GM12801 (cell line): Measurements from ENCODE around the gene PCP4.

Experiments used
- TF ChIP-seq, protein P1 (sequence below): IDR thresholded peaks from one replicate; pipeline ENCODE4 v1.5.1; 2011; ENCODE audit warnings: control low read depth; ENCODE audit not compliant: insufficient read length; ENCODE audit errors: extremely low read depth

Gene PCP4

DNA sequence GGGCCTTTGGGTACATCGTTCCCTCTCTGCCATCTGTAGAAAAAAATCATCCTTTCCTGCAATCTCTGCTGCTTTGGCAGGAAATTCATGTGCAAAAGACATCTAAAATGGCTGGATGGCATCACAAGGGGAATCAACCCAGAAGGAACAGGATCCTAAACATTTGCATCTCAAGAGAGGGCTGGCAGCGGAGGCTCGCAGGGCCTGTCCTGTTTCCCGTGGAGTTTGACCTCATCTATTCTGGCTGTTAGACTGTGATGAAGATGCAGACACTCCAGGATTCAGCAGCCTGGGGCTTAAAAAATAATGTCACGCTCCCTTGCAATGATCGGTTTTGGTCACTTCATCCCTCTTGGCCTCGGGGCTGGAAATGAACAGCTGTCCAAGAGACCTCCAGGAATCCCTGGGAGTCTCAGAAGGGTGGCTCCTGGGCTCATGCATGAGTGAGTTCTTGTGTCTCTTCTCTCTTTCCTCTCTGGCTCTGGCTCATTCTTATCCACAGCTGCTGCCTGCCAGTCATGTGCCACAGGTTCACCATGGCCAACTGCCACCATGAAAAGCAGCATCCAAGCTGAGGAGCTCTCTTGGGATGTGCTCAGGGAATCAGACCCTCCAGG lies 16.1 kb upstream of the PCP4 start:
- TF ChIP-seq, protein P1, sequence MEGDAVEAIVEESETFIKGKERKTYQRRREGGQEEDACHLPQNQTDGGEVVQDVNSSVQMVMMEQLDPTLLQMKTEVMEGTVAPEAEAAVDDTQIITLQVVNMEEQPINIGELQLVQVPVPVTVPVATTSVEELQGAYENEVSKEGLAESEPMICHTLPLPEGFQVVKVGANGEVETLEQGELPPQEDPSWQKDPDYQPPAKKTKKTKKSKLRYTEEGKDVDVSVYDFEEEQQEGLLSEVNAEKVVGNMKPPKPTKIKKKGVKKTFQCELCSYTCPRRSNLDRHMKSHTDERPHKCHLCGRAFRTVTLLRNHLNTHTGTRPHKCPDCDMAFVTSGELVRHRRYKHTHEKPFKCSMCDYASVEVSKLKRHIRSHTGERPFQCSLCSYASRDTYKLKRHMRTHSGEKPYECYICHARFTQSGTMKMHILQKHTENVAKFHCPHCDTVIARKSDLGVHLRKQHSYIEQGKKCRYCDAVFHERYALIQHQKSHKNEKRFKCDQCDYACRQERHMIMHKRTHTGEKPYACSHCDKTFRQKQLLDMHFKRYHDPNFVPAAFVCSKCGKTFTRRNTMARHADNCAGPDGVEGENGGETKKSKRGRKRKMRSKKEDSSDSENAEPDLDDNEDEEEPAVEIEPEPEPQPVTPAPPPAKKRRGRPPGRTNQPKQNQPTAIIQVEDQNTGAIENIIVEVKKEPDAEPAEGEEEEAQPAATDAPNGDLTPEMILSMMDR: no peak

DNA sequence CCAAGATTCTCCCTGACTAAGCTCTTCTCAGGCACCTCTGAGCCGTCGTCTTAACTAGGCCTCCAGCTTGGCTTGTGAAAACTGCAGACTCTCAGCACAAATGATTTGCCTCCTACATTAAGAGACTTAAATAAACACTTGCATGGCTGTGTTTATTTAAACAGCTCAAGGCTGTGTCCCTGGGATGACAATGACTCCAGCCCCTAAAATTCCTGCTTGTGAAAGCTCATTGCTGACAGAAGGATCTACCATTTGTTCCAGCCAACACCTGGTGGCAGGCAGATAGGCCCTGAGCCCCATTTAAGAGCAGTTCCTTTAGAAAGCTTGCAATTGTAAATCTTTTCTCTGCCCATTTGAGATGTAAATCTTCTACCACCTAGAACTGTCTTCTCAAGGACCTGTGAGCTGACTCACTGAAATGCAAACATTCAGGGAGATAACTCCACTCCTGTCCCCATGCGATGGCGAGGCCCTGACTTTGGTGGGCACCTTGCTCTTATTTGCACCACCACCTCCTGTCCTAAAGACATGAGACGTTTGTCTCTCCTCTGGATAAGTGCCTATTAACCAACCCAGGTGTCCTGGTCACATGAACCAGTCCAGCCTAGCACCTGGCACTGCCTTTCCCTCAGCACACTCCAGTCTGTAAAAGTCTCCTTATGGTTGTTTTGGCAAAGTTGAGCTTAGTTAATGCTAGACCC lies 15.1 kb upstream of the PCP4 start:
- TF ChIP-seq, protein P1: no peak

DNA sequence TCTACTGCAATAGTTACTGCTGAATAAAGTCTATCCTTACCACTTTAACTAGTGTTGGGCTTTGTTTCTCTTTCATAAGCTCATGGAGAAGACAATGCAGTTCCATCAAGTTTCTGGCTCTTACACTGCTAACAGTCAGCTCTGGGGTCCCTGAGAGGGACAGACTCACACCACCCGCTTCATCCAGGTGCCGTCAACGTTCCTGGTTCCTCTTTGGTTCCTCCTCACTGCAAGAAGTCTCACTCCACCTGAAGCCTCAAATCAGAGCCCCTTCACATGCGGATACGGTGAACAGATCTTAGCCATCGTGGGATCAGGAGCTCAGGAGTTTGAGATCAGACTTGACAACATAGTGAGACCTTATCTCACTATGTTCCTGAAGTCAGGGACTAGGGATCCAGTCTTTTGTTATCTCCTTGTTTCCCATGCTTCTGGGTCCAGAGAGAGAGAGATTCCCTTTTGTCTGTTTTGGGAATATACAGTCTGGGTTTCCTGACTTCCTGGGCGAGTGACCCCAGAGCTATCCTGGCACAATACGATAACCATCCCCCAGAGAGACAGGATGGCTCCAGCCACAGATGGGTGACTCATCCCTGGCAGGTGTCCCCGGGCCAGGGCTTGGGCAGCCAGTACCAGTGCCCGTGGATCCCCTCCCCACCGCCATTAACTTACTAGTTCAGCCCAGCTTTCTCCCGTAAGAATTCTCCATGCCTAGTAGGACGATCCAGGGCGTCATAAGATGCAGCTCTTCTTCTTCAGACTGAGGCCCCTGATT lies 14.3 kb upstream of the PCP4 start:
- TF ChIP-seq, protein P1: no peak

DNA sequence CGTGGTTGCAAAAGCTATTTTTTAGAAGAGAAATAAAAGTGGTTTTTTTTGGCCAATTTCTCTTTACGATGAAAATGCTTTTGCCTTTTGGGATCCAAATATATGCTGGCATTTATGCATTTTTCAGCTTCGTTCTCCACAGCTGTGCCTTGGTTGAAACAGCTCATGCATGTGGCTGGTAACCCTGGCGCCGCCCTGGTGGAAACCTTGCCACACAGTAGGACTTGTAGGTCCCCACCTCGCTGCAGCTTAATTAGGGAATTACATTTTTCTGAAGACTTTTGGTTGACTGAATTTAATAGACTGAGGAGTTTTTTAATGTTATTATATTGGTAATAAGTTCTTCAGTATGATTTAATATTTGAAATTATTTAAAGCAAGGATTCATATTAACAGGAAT lies 12.7 kb upstream of the PCP4 start:
- TF ChIP-seq, protein P1: no peak

DNA sequence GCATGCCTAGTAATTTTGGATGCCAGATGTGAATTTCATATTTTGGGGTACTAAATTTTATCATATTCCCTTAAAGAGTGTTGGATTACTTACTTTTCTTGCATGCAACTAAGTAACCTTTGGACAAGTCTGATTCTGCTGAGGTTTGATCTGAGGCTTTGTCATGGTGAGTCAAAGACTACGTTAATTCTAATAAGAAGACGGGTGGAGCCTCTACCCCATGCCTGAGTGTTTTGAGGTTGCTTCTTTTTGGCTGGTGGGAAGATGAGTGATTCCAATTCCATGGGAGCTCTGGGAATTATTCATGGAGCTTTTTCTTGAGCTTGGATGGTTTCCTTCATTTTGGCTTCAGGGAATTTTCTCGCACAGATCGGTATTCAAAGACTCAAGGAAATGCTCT lies 11.6 kb upstream of the PCP4 start:
- TF ChIP-seq, protein P1: no peak

DNA sequence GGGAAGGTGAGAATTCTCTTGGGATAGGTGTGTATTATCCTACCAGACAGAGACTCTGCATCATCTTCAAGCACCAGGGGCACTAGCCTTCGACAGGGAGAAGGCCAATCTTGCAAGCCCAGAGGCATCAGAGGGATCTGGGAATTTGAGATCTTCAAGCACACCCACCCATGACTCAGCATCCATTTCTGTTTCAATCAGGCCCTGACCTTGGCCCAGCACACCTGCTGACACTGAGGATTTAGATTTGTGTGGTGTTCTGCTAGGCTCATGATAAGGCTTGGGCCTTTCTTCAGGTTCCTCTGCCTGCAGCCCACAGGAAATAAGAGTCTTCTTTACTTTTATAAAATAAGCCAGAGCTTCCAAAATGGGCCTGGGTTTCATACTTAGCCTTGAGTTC lies 6.6 kb upstream of the PCP4 start:
- TF ChIP-seq, protein P1: no peak

DNA sequence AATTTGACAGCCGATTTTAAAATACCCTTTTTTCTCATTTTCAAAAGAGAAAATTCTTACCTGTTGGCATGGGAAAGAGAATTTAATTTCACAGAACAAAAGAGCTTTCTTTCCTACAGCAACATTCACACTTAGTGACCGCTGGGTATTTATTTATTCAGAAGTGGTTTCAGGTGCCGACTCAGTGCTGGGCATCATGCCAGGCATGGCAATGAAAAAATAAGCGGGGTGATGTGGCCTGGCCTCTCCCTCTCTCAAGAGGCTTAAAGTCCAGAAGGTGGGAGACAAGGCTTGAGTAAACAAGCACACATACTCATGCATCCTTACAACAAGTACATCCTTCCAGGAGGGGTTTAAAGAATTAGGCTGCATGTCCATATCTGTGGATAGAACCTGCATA lies 4.1 kb upstream of the PCP4 start:
- TF ChIP-seq, protein P1: no peak
